ENCODE data around the gene MYO16.
"Not testable (repeated sequence)": the region's sequence is repeated elsewhere in the genome, so short reads cannot be mapped to it uniquely, and the experiment has no call there.

Gene MYO16

GRCh38 chr13:108987517-108987916 is 358.1 kb downstream of the MYO16 start:
- no peak for DNase-seq (ENCODE audit: low spot score)
- Histone ChIP-seq H3K27me3 (ENCODE audit: insufficient read depth, poor library complexity, severe bottlenecking) (no peaks in the 10 kb centered on the region), H3K27ac (ENCODE audit: poor library complexity, severe bottlenecking) (no peak overlapping the region), H3K9me3 (ENCODE audit: severe bottlenecking) (no peaks in the 10 kb centered on the region), H3K4me1 (ENCODE audit: insufficient read depth, poor library complexity, severe bottlenecking) (peaks cover 3% of the 10 kb centered on the region), H3K4me3 (ENCODE audit: severe bottlenecking) (no peak overlapping the region), H3K36me3 (ENCODE audit: low read depth) (no peaks in the 10 kb centered on the region)
- no peak for TF ChIP-seq CTCF (IDR thresholded peaks at IDR 0.05; ENCODE audit: poor library complexity, severe bottlenecking)
- ATAC-seq (ENCODE audit: low read depth) = peak; percentile 56

GRCh38 chr13:108987944-108988343 is 358.5 kb downstream of the MYO16 start:
- Histone ChIP-seq H3K36me3 (ENCODE audit: low read depth) (no peaks in the 10 kb centered on the region), H3K4me1 (ENCODE audit: insufficient read depth, poor library complexity, severe bottlenecking) (peaks cover 3% of the 10 kb centered on the region)

GRCh38 chr13:108991416-108991815 is 362.0 kb downstream of the MYO16 start:
- not testable (repeated sequence) for H3K4me3 ChIP-seq (ENCODE audit: severe bottlenecking); H3K4me1 ChIP-seq (ENCODE audit: insufficient read depth, poor library complexity, severe bottlenecking); H3K36me3 ChIP-seq (ENCODE audit: low read depth); H3K27me3 ChIP-seq (ENCODE audit: insufficient read depth, poor library complexity, severe bottlenecking); H3K27ac ChIP-seq (ENCODE audit: poor library complexity, severe bottlenecking); H3K9me3 ChIP-seq (ENCODE audit: severe bottlenecking); DNase-seq (ENCODE audit: low spot score)
- peak; percentile 29; the same call in 1 of the 3 replicates for ATAC-seq (ENCODE audit: low read depth)

More at GRCh38 chr13:108987944-108988343, 358.5 kb downstream of the MYO16 start:
- H3K27ac ChIP-seq (ENCODE audit: poor library complexity, severe bottlenecking) = no peak overlapping the region
- no peaks in the 10 kb centered on the region for H3K9me3 ChIP-seq (ENCODE audit: severe bottlenecking)
- no peak for DNase-seq (ENCODE audit: low spot score)
- TF ChIP-seq CTCF (IDR thresholded peaks at IDR 0.05; ENCODE audit: poor library complexity, severe bottlenecking) = no peak
- ATAC-seq (ENCODE audit: low read depth) = no peak
- no peak overlapping the region for H3K4me3 ChIP-seq (ENCODE audit: severe bottlenecking)
- H3K27me3 ChIP-seq (ENCODE audit: insufficient read depth, poor library complexity, severe bottlenecking) = no peaks in the 10 kb centered on the region

GRCh38 chr13:108993346-108993745 is 363.9 kb downstream of the MYO16 start:
- no peaks in the 10 kb centered on the region for H3K36me3 ChIP-seq (ENCODE audit: low read depth)
- no peaks in the 10 kb centered on the region for H3K9me3 ChIP-seq (ENCODE audit: severe bottlenecking)
- H3K4me1 ChIP-seq (ENCODE audit: insufficient read depth, poor library complexity, severe bottlenecking) = no peaks in the 10 kb centered on the region
- no peak overlapping the region for H3K4me3 ChIP-seq (ENCODE audit: severe bottlenecking)
- DNase-seq (ENCODE audit: low spot score) (no peak), ATAC-seq (ENCODE audit: low read depth) (peak; percentile 58; the same call in 2 of the 3 replicates)
- TF ChIP-seq CTCF (IDR thresholded peaks at IDR 0.05; ENCODE audit: poor library complexity, severe bottlenecking) = no peak
- no peaks in the 10 kb centered on the region for H3K27me3 ChIP-seq (ENCODE audit: insufficient read depth, poor library complexity, severe bottlenecking)
- no peak overlapping the region for H3K27ac ChIP-seq (ENCODE audit: poor library complexity, severe bottlenecking)

- Histone ChIP-seq H3K4me3 (ENCODE audit: severe bottlenecking) (no peak overlapping the region), H3K27ac (ENCODE audit: poor library complexity, severe bottlenecking) (no peak overlapping the region), H3K36me3 (ENCODE audit: low read depth) (no peaks in the 10 kb centered on the region), H3K9me3 (ENCODE audit: severe bottlenecking) (no peaks in the 10 kb centered on the region), H3K4me1 (ENCODE audit: insufficient read depth, poor library complexity, severe bottlenecking) (no peaks in the 10 kb centered on the region), H3K27me3 (ENCODE audit: insufficient read depth, poor library complexity, severe bottlenecking) (no peaks in the 10 kb centered on the region)
- DNase-seq (ENCODE audit: low spot score) = no peak
- ATAC-seq (ENCODE audit: low read depth) = no peak
- TF ChIP-seq CTCF (IDR thresholded peaks at IDR 0.05; ENCODE audit: poor library complexity, severe bottlenecking) = no peak
These were observed 367.0 kb downstream of the MYO16 start for GRCh38 chr13:108996430-108996829.
